DMS114 treated with DMSO at 0.1 percent for 48 hours (cell line): ENCODE measurements around the gene PROSER3.

Source experiments
- DNase-seq: peaks from one replicate; lab custom pipeline; 2025; ENCODE audit not compliant: unreplicated experiment; lab: John Stamatoyannopoulos, UW

Gene PROSER3

GRCh38 chr19:35775298-35776101 lies 17.5 kb downstream of the PROSER3 start, which contains the start of gene ARHGAP33:
TSS of gene ARHGAP33 (plus strand) at chr19:35775564. CDS start at chr19:35775659, 95 bp downstream.
- peak; percentile 96 for DNase-seq

GRCh38 chr19:35776102-35776788 lies 18.3 kb downstream of the PROSER3 start:
- DNase-seq: no peak

GRCh38 chr19:35777086-35777841 lies 19.3 kb downstream of the PROSER3 start:
- no peak for DNase-seq

GRCh38 chr19:35777961-35778360 lies 20.0 kb downstream of the PROSER3 start:
- no peak for DNase-seq

GRCh38 chr19:35779033-35779432 lies 21.1 kb downstream of the PROSER3 start:
- DNase-seq: no peak

- no peak for DNase-seq
Observed at GRCh38 chr19:35780058-35780457, 22.1 kb downstream of the PROSER3 start.

GRCh38 chr19:35780717-35781116 lies 22.7 kb downstream of the PROSER3 start:
- no peak for DNase-seq

- DNase-seq: no peak
Observed at GRCh38 chr19:35781650-35782049, 23.7 kb downstream of the PROSER3 start.

- no peak for DNase-seq
Observed at GRCh38 chr19:35782589-35782988, 24.6 kb downstream of the PROSER3 start.

- no peak for DNase-seq
Observed at GRCh38 chr19:35783469-35784434, 25.8 kb downstream of the PROSER3 start.

- DNase-seq: no peak
Observed at GRCh38 chr19:35784503-35785338, 26.7 kb downstream of the PROSER3 start.

- DNase-seq: no peak
Observed at GRCh38 chr19:35785339-35785627, 27.3 kb downstream of the PROSER3 start.

- no peak for DNase-seq
Observed at GRCh38 chr19:35786299-35787160, 28.6 kb downstream of the PROSER3 start.

- DNase-seq: no peak
Observed at GRCh38 chr19:35787227-35787799, 29.3 kb downstream of the PROSER3 start.

GRCh38 chr19:35788205-35788960 lies 30.4 kb downstream of the PROSER3 start:
- DNase-seq: no peak

- DNase-seq: no peak
Observed at GRCh38 chr19:35789195-35789977, 31.4 kb downstream of the PROSER3 start.
